ENCODE results near the gene EIF2S1. TPM values are rescaled to one million over a fixed set of nuclear protein-coding genes. Genes with fewer than 3 reads are reported as not detected.

The EIF2S1 gene
- total and polyA plus RNA-seq, 2 of the 13 experiments (the other 11 are each of a cell fraction or from before 2014, with no cell fraction given), result 49.1 to 246 TPM

GRCh38 chr14:67360470-67361206 lies 510 bp downstream of the EIF2S1 start (continued):
- TF ChIP-seq ZNF441 (CRISPR knock-in tag; IDR thresholded peaks at IDR 0.05; ENCODE audit: borderline replicate concordance) (peak; percentile 30; the same call in 1 of the 2 replicates), HNRNPH1 (optimal IDR thresholded peaks at IDR 0.05; ENCODE audit: low read depth, low read length) (no peak), POLR2G (IDR thresholded peaks at IDR 0.05; ENCODE audit: low read depth, low read length) (0 out of 2 replicates have a peak, but pooled peaks have one; percentile 12), MEIS2 (CRISPR knock-in tag; IDR thresholded peaks at IDR 0.05) (0 out of 2 replicates have a peak, but pooled peaks have one; percentile 34), ZNF883 (CRISPR knock-in tag; IDR thresholded peaks at IDR 0.05; ENCODE audit: not compliant biosample characterization) (peak; percentile 17), KDM5A (IDR thresholded peaks at IDR 0.05; ENCODE audit: borderline replicate concordance, low read length) (peak; percentile 73), ZNF12 (CRISPR knock-in tag; IDR thresholded peaks at IDR 0.05) (0 out of 2 replicates have a peak, but pooled peaks have one; percentile 20), ZSCAN21 (CRISPR knock-in tag; IDR thresholded peaks at IDR 0.05; ENCODE audit: borderline replicate concordance) (0 out of 2 replicates have a peak, but pooled peaks have one; percentile 4), ZFP36L1 (CRISPR knock-in tag; IDR thresholded peaks at IDR 0.05) (0 out of 2 replicates have a peak, but pooled peaks have one; percentile 48), PHF8 (CRISPR knock-in tag; IDR thresholded peaks at IDR 0.05) (peak; percentile 3; the same call in 1 of the 2 replicates), BCLAF1 (IDR thresholded peaks at IDR 0.05) (no peak), SATB2 (CRISPR knock-in tag; IDR thresholded peaks at IDR 0.05) (0 out of 2 replicates have a peak, but pooled peaks have one; percentile 32), KDM2A (CRISPR knock-in tag; IDR thresholded peaks at IDR 0.05; ENCODE audit: borderline replicate concordance, low read depth) (0 out of 2 replicates have a peak, but pooled peaks have one; percentile 5), ZNF607 (CRISPR knock-in tag; IDR thresholded peaks at IDR 0.05; ENCODE audit: borderline replicate concordance) (no peak), TEAD3 (CRISPR knock-in tag; optimal IDR thresholded peaks at IDR 0.05; ENCODE audit: borderline replicate concordance) (peak; percentile 3), ZNF704 (CRISPR knock-in tag; IDR thresholded peaks at IDR 0.05; ENCODE audit: borderline replicate concordance) (0 out of 2 replicates have a peak, but pooled peaks have one; percentile 32), ZFYVE20 (CRISPR knock-in tag; IDR thresholded peaks at IDR 0.05; ENCODE audit: borderline replicate concordance, low read depth) (0 out of 2 replicates have a peak, but pooled peaks have one; percentile 44), ZNF263 (CRISPR knock-in tag; IDR thresholded peaks at IDR 0.05) (0 out of 2 replicates have a peak, but pooled peaks have one; percentile 6), KLF13 (CRISPR knock-in tag; IDR thresholded peaks at IDR 0.05) (no peak), ZNF781 (CRISPR knock-in tag; IDR thresholded peaks at IDR 0.05; ENCODE audit: borderline replicate concordance, not compliant biosample characterization) (no peak), JARID2 (CRISPR knock-in tag; IDR thresholded peaks at IDR 0.05; ENCODE audit: insufficient replicate concordance) (no peak)
